Activated CD4-positive, alpha-beta T cell treated with anti-CD3 and anti-CD28 coated beads for 36 hours (primary cell): ENCODE measurements around the gene COL26A1. TPM values are rescaled to one million over a fixed set of nuclear protein-coding genes. Genes with fewer than 3 reads are reported as not detected.

Experiments
- ATAC-seq: fragments of 200-7000 bp; cut with Tn5 transposase; one replicate; pipeline ENCODE4 v1.10.0; 2021; ENCODE audit warnings: mild to moderate bottlenecking, moderate library complexity
- CTCF ChIA-PET: fragments of 350-600 bp; sonication (Branson Sonifier 250); formaldehyde crosslinking; loops from one replicate; lab custom pipeline; 2021; ENCODE audit warnings: antibody characterized with exemption; lab: Charles Lee
- POLR2A ChIA-PET: fragments of 350-600 bp; sonication (Branson Sonifier 250); formaldehyde crosslinking; loops from one replicate; lab custom pipeline; 2021; ENCODE audit warnings: antibody characterized with exemption, inconsistent platforms; lab: Charles Lee
- DNase-seq: peaks from one replicate; pipeline ENCODE4 v3.0.0-alpha.2; 2020
- H3K27ac Mint-ChIP-seq: one replicate; pipeline ENCODE4 v1.8.0; 2021; ENCODE audit warnings: mixed read lengths
- H3K27me3 Mint-ChIP-seq: one replicate; pipeline ENCODE4 v1.8.0; 2021; ENCODE audit warnings: mixed read lengths
- H3K36me3 Mint-ChIP-seq: one replicate; pipeline ENCODE4 v1.8.0; 2021; ENCODE audit warnings: low read depth, mixed read lengths
- H3K4me1 Mint-ChIP-seq: one replicate; pipeline ENCODE4 v1.8.0; 2021; ENCODE audit warnings: mixed read lengths
- H3K4me3 Mint-ChIP-seq: one replicate; pipeline ENCODE4 v1.8.0; 2021; ENCODE audit warnings: mild to moderate bottlenecking, moderate library complexity, mixed read lengths
- H3K9me3 Mint-ChIP-seq: one replicate; pipeline ENCODE4 v1.8.0; 2021; ENCODE audit warnings: low read depth, mixed read lengths
- intact Hi-C, 2 experiments: fragments of 100-400 bp; cut with DNase I in 1 of 2; cut with micrococcal nuclease in 1 of 2; formaldehyde crosslinking; loops; one replicate each; pipeline versions ENCODE4 v1.14.2 to v1.15.1; 2022 to 2024; cut with DNase I, micrococcal nuclease
- total RNA-seq, 2 experiments: library from RNA; stranded (reverse); gene quantifications; one replicate each; pipeline ENCODE4 v1.2.3, GENCODE V29; 2021

The COL26A1 gene
- total RNA-seq, 2 experiments from 2014 or later = not detected

- DNase-seq (no peak), ATAC-seq (no peak)
- Mint-ChIP-seq H3K36me3 (no peaks in the 10 kb centered on the region), H3K4me1 (no peaks in the 10 kb centered on the region), H3K9me3 (no peaks in the 10 kb centered on the region), H3K4me3 (no peak overlapping the region), H3K27me3 (peaks cover 4% of the 10 kb centered on the region), H3K27ac (no peak overlapping the region)
- CTCF ChIA-PET = no interaction called here
- intact Hi-C loops = no loop called here
- POLR2A ChIA-PET = no interaction called here
Observed at GRCh38 chr7:101595246-101595645, 232.6 kb downstream of the COL26A1 start.

- H3K27me3 Mint-ChIP-seq = peaks cover 4% of the 10 kb centered on the region
- H3K4me3 Mint-ChIP-seq = no peak overlapping the region
- no peaks in the 10 kb centered on the region for H3K9me3 Mint-ChIP-seq
- no peaks in the 10 kb centered on the region for H3K4me1 Mint-ChIP-seq
- ChIA-PET POLR2A (no interaction called here), CTCF (no interaction called here)
- no peak for ATAC-seq
- no peak overlapping the region for H3K27ac Mint-ChIP-seq
- H3K36me3 Mint-ChIP-seq = no peaks in the 10 kb centered on the region
- intact Hi-C loops = no loop called here
- DNase-seq = no peak
Observed at GRCh38 chr7:101595766-101596537, 233.3 kb downstream of the COL26A1 start.

- Mint-ChIP-seq H3K27ac (no peak overlapping the region), H3K27me3 (peaks cover 4% of the 10 kb centered on the region), H3K9me3 (no peaks in the 10 kb centered on the region), H3K4me1 (no peaks in the 10 kb centered on the region), H3K4me3 (no peak overlapping the region), H3K36me3 (no peaks in the 10 kb centered on the region)
- CTCF ChIA-PET = no interaction called here
- no peak for ATAC-seq
- no peak for DNase-seq
- intact Hi-C loops = no loop called here
- POLR2A ChIA-PET = no interaction called here
Observed at GRCh38 chr7:101596898-101597297, 234.2 kb downstream of the COL26A1 start.

- ChIA-PET CTCF (no interaction called here), POLR2A (no interaction called here)
- intact Hi-C loops = no loop called here
- no peak overlapping the region for H3K27ac Mint-ChIP-seq
- H3K36me3 Mint-ChIP-seq = no peaks in the 10 kb centered on the region
- H3K9me3 Mint-ChIP-seq = no peaks in the 10 kb centered on the region
- no peak for DNase-seq
- H3K27me3 Mint-ChIP-seq = no peaks in the 10 kb centered on the region
- ATAC-seq = no peak
- no peaks in the 10 kb centered on the region for H3K4me1 Mint-ChIP-seq
- no peak overlapping the region for H3K4me3 Mint-ChIP-seq
Observed at GRCh38 chr7:101597941-101598340, 235.3 kb downstream of the COL26A1 start.

GRCh38 chr7:101598422-101598985 is 235.8 kb downstream of the COL26A1 start:
- no peak overlapping the region for H3K27ac Mint-ChIP-seq
- H3K36me3 Mint-ChIP-seq = no peaks in the 10 kb centered on the region
- CTCF ChIA-PET = no interaction called here
- no peak for ATAC-seq
- DNase-seq = no peak
- H3K27me3 Mint-ChIP-seq = no peaks in the 10 kb centered on the region
- no peak overlapping the region for H3K4me3 Mint-ChIP-seq
- intact Hi-C loops = no loop called here
- POLR2A ChIA-PET = no interaction called here
- H3K9me3 Mint-ChIP-seq = no peaks in the 10 kb centered on the region
- H3K4me1 Mint-ChIP-seq = no peaks in the 10 kb centered on the region

GRCh38 chr7:101598986-101599771 is 236.5 kb downstream of the COL26A1 start:
- intact Hi-C loops = no loop called here
- Mint-ChIP-seq H3K4me1 (no peaks in the 10 kb centered on the region), H3K27ac (no peak overlapping the region), H3K9me3 (no peaks in the 10 kb centered on the region), H3K36me3 (no peaks in the 10 kb centered on the region), H3K27me3 (no peaks in the 10 kb centered on the region), H3K4me3 (no peak overlapping the region)
- ChIA-PET CTCF (interaction anchor here (0.5 to 1.4 kb wide), 3 partner anchors 9 to 672 kb away, joined by 3 to 5 read pairs (median 3); no protein-coding TSS in a partner anchor), POLR2A (no interaction called here)
- no peak for DNase-seq
- ATAC-seq = no peak

- ATAC-seq = no peak
- Mint-ChIP-seq H3K4me1 (no peaks in the 10 kb centered on the region), H3K27ac (no peak overlapping the region), H3K27me3 (no peaks in the 10 kb centered on the region), H3K4me3 (no peak overlapping the region), H3K9me3 (no peaks in the 10 kb centered on the region), H3K36me3 (no peaks in the 10 kb centered on the region)
- ChIA-PET POLR2A (no interaction called here), CTCF (interaction anchor here (1.2 to 1.4 kb wide), 2 partner anchors 8 to 671 kb away, joined by 3 read pairs; no protein-coding TSS in a partner anchor)
- no peak for DNase-seq
- intact Hi-C loops = loop anchor here (1.0 to 5.0 kb wide), 2 partner anchors 628 to 638 kb away; no protein-coding TSS in a partner anchor
Observed at GRCh38 chr7:101599787-101600186, 237.1 kb downstream of the COL26A1 start.

- POLR2A ChIA-PET = no interaction called here
- DNase-seq = no peak
- Mint-ChIP-seq H3K4me1 (no peaks in the 10 kb centered on the region), H3K9me3 (no peaks in the 10 kb centered on the region), H3K4me3 (no peak overlapping the region), H3K27me3 (no peaks in the 10 kb centered on the region), H3K36me3 (no peaks in the 10 kb centered on the region), H3K27ac (no peak overlapping the region)
- intact Hi-C loops = loop anchor here (1.0 to 5.0 kb wide), 4 partner anchors 213 to 670 kb away; no protein-coding TSS in a partner anchor
- no peak for ATAC-seq
- CTCF ChIA-PET = interaction anchor here (0.6 to 1.9 kb wide), 3 partner anchors 30 to 614 kb away, joined by 3 to 6 read pairs (median 3); no protein-coding TSS in a partner anchor
Observed at GRCh38 chr7:101602082-101602481, 239.4 kb downstream of the COL26A1 start.

GRCh38 chr7:101602484-101603241 is 240.0 kb downstream of the COL26A1 start:
- POLR2A ChIA-PET = no interaction called here
- no peak overlapping the region for H3K4me3 Mint-ChIP-seq
- H3K4me1 Mint-ChIP-seq = no peaks in the 10 kb centered on the region
- CTCF ChIA-PET = interaction anchor here (0.6 to 1.9 kb wide), 8 partner anchors 28 to 796 kb away, joined by 3 to 6 read pairs (median 3); no protein-coding TSS in a partner anchor
- H3K36me3 Mint-ChIP-seq = no peaks in the 10 kb centered on the region
- intact Hi-C loops = loop anchor here (1.0 to 5.0 kb wide), 4 partner anchors 212 to 670 kb away; no protein-coding TSS in a partner anchor
- no peaks in the 10 kb centered on the region for H3K9me3 Mint-ChIP-seq
- ATAC-seq (peak; percentile 96), DNase-seq (peak; percentile 87)
- H3K27me3 Mint-ChIP-seq = no peaks in the 10 kb centered on the region
- H3K27ac Mint-ChIP-seq = no peak overlapping the region

GRCh38 chr7:101604331-101604933 is 241.8 kb downstream of the COL26A1 start:
- Mint-ChIP-seq H3K27ac (no peak overlapping the region), H3K4me1 (no peaks in the 10 kb centered on the region), H3K4me3 (no peak overlapping the region), H3K9me3 (no peaks in the 10 kb centered on the region), H3K36me3 (no peaks in the 10 kb centered on the region), H3K27me3 (no peaks in the 10 kb centered on the region)
- intact Hi-C loops = loop anchor here in 1 of 2 experiments (5.0 kb wide), 1 partner anchor 633 kb away; no protein-coding TSS in a partner anchor
- ATAC-seq (no peak), DNase-seq (no peak)
- ChIA-PET CTCF (interaction anchor here (0.8 to 1.2 kb wide), 3 partner anchors 46 to 667 kb away, joined by 3 read pairs; no protein-coding TSS in a partner anchor), POLR2A (interaction anchor here (0.6 kb wide), 1 partner anchor 27 kb away, joined by 3 read pairs; no protein-coding TSS in a partner anchor)
